HepG2 (cell line): ENCODE data around the gene ABCC9. TPM values are rescaled to one million over a fixed set of nuclear protein-coding genes. Genes with fewer than 3 reads are reported as not detected.

Source experiments
- ATAC-seq: fragments of 200-7000 bp; cut with Tn5 transposase; 3 replicates; pipeline ENCODE4 v1.9.1; 2020; ENCODE audit warnings: mild to moderate bottlenecking, moderate library complexity
- BruUV-seq: library from RNA; stranded (reverse); fragments of 400-500 nt; replicated peaks from 2 replicates; lab custom pipeline; 2021; lab: Mats Ljungman, UMichigan
- CTCF ChIA-PET: fragments of 300-600 bp; formaldehyde crosslinking; extraction: SDS; loops from one replicate; lab custom pipeline; 2021; ENCODE audit warnings: low total read pairs, inconsistent platforms, low intra/inter-chr PET ratio; lab: Yijun Ruan, JAX
- POLR2A ChIA-PET: fragments of 350-600 bp; sonication (Branson Sonifier 250); formaldehyde crosslinking; loops from one replicate; lab custom pipeline; 2020; ENCODE audit warnings: antibody characterized with exemption, inconsistent platforms; lab: Yijun Ruan, JAX
- DNase-seq: peaks from one replicate; pipeline ENCODE4 v3.0.0-alpha.2; 2015; ENCODE audit warnings: low spot score
- FAIRE-seq: peaks from 3 replicates; lab custom pipeline; 2011; peaks lifted over from hg19 to GRCh38; lab: Jason Lieb, UNC
- H2AFZ ChIP-seq: one replicate; pipeline ENCODE4 v1.6.1; 2011; ENCODE audit warnings: low read length, inconsistent platforms
- H3K27ac ChIP-seq: fragments of 300-600 bp; 3 replicates; pipeline ENCODE4 v1.8.0; 2011; ENCODE audit warnings: mixed run types, mild to moderate bottlenecking, mixed read lengths, low read length, inconsistent platforms; ENCODE audit not compliant: insufficient read depth; ENCODE audit errors: extremely low read length
- H3K27me3 ChIP-seq, 2 experiments: fragments of 200-600 bp in 1 of 2; 2 replicates in 1 of 2; 3 replicates in 1 of 2; pipeline versions ENCODE4 v1.6.0 to v1.8.0; 2011; ENCODE audit warnings: low read length in 2 of 2, mild to moderate bottlenecking in 2 of 2, moderate library complexity in 2 of 2, inconsistent platforms in 1 of 2; ENCODE audit not compliant: insufficient read depth in 2 of 2, control insufficient read depth in 1 of 2
- H3K36me3 ChIP-seq, 2 experiments: fragments of 200-600 bp in 1 of 2; replicated peaks in 1 of 2; 2 replicates in 1 of 2; 3 replicates in 1 of 2; pipeline versions ENCODE4 v1.5.1 to v1.8.0; 2011; ENCODE audit warnings: low read length in 2 of 2, inconsistent platforms in 1 of 2; ENCODE audit not compliant: insufficient read depth in 2 of 2, control insufficient read depth in 1 of 2
- H3K4me1 ChIP-seq: 2 replicates; pipeline ENCODE4 v1.5.1; 2012; ENCODE audit warnings: low read length, inconsistent platforms; ENCODE audit not compliant: insufficient read depth
- H3K4me2 ChIP-seq: 2 replicates; pipeline ENCODE4 v1.6.0; 2011; ENCODE audit warnings: low read depth, low read length, inconsistent platforms
- H3K4me3 ChIP-seq, 3 experiments: fragments of 200-600 bp in 1 of 3; sonication (generic), shearing (Covaris generic) in 1 of 3; replicated peaks in 1 of 3; 2 replicates each; pipeline ENCODE4 v1.5.1; 2011 to 2016; ENCODE audit warnings: low read length in 3 of 3, inconsistent platforms in 2 of 3, low read depth in 2 of 3, mild to moderate bottlenecking in 2 of 3, control low read depth in 1 of 3, mixed read lengths in 1 of 3; ENCODE audit not compliant: insufficient read depth in 1 of 3
- H3K79me2 ChIP-seq: one replicate; pipeline ENCODE4 v1.6.1; 2011; ENCODE audit warnings: low read length, inconsistent platforms; ENCODE audit not compliant: insufficient read depth
- H3K9ac ChIP-seq: 2 replicates; pipeline ENCODE4 v1.6.0; 2011; ENCODE audit warnings: mild to moderate bottlenecking, low read depth, low read length, inconsistent platforms; ENCODE audit not compliant: insufficient read depth
- H3K9me3 ChIP-seq: 2 replicates; pipeline ENCODE4 v1.5.1; 2012; ENCODE audit warnings: mild to moderate bottlenecking, low read length
- H4K20me1 ChIP-seq: 2 replicates; pipeline ENCODE4 v1.6.0; 2011; ENCODE audit warnings: inconsistent platforms, mild to moderate bottlenecking, low read length, moderate library complexity; ENCODE audit not compliant: insufficient read depth
- AHR ChIP-seq: IDR thresholded peaks from 2 replicates; pipeline ENCODE4 v1.6.1; 2018; ENCODE audit warnings: missing genetic modification reagents, missing compliant biosample characterization
- CEBPB ChIP-seq: IDR thresholded peaks from 2 replicates; pipeline ENCODE4 v1.6.1; 2011; ENCODE audit warnings: low read depth, low read length, improper control_type of control experiment, borderline replicate concordance
- DZIP1 ChIP-seq: sonication (generic); formaldehyde crosslinking; IDR thresholded peaks from 2 replicates; pipeline ENCODE4 v1.5.0; 2020; ENCODE audit warnings: mild to moderate bottlenecking, missing genetic modification reagents
- SMAD9 ChIP-seq: sonication (generic); formaldehyde crosslinking; IDR thresholded peaks from 2 replicates; pipeline ENCODE4 v1.5.1; 2020; ENCODE audit warnings: mild to moderate bottlenecking, missing genetic modification reagents
- SRF ChIP-seq: IDR thresholded peaks from 2 replicates; pipeline ENCODE4 v1.6.1; 2011; ENCODE audit warnings: mild to moderate bottlenecking, low read depth, low read length, moderate library complexity
- ZFX ChIP-seq: sonication (generic); formaldehyde crosslinking; IDR thresholded peaks from 2 replicates; pipeline ENCODE4 v1.4.0; 2020; ENCODE audit warnings: mild to moderate bottlenecking, low read depth, missing genetic modification reagents, moderate library complexity
- ZNF20 ChIP-seq: sonication (generic); formaldehyde crosslinking; IDR thresholded peaks from 2 replicates; pipeline ENCODE4 v1.4.0; 2020; ENCODE audit warnings: mild to moderate bottlenecking, moderate library complexity, missing genetic modification reagents
- ZNF430 ChIP-seq: sonication (generic); formaldehyde crosslinking; IDR thresholded peaks from 2 replicates; pipeline ENCODE4 v1.9.0; 2021; ENCODE audit warnings: mild to moderate bottlenecking, missing genetic modification reagents
- ZSCAN20 ChIP-seq: sonication (generic); formaldehyde crosslinking; IDR thresholded peaks from 2 replicates; pipeline ENCODE4 v1.4.0; 2020; ENCODE audit warnings: missing genetic modification reagents, mild to moderate bottlenecking, borderline replicate concordance
- WGBS: methylation state at CpG from one replicate; pipeline ENCODE4 v1.1.6; 2017; ENCODE audit warnings: low lambda C conversion rate; 5-methylcytosine and 5-hydroxymethylcytosine counted together
- in situ Hi-C: cut with HindIII; loops from 2 replicates; pipeline ENCODE4 v1.10.0; 2017; ENCODE audit warnings: low pct_unique_long_range_greater_than_20kb; ENCODE audit not compliant: extremely low pct_ligation_motif_present
- intact Hi-C: fragments of 100-400 bp; cut with micrococcal nuclease; formaldehyde crosslinking; loops from one replicate; pipeline ENCODE4 v1.10.0; 2022; ENCODE audit not compliant: unreplicated experiment
- polyA plus RNA-seq, 8 experiments: library from polyadenylated mRNA; depleted of rRNA in 3 of 8; stranded (reverse) in 7 of 8; unstranded in 1 of 8; fragments of >200 nt; fragmentation: Illumina TruSeq in 4 of 8; extraction: Trizol in 4 of 8; gene quantifications; 2 replicates each; pipeline versions ENCODE4 v1.2.1 to v1.2.3, GENCODE V29; 2011 to 2016; ENCODE audit warnings: low read depth in 4 of 8, missing spikeins in 1 of 8, mixed read lengths in 1 of 8; ENCODE audit not compliant: insufficient read depth in 1 of 8
- total RNA-seq, 5 experiments: library from RNA; depleted of rRNA; stranded (reverse); fragments of >200 nt; fragmentation: Illumina TruSeq; extraction: Trizol; gene quantifications; 2 replicates each; pipeline ENCODE4 v1.2.3, GENCODE V29; 2016; ENCODE audit warnings: low read depth in 1 of 5
- TF ChIP-seq, protein P1 (sequence below): sonication (generic); formaldehyde crosslinking; IDR thresholded peaks from 2 replicates; pipeline ENCODE4 v1.4.0; 2020; ENCODE audit warnings: mild to moderate bottlenecking, missing genetic modification reagents
- TF ChIP-seq, protein P2 (sequence below): sonication (generic); formaldehyde crosslinking; IDR thresholded peaks from 2 replicates; pipeline ENCODE4 v1.8.0; 2022; ENCODE audit warnings: low read depth, missing genetic modification reagents

Gene ABCC9
- total and polyA plus RNA-seq, 2 of the 13 experiments (the other 11 are each of a cell fraction or from before 2014, with no cell fraction given): not detected

DNA sequence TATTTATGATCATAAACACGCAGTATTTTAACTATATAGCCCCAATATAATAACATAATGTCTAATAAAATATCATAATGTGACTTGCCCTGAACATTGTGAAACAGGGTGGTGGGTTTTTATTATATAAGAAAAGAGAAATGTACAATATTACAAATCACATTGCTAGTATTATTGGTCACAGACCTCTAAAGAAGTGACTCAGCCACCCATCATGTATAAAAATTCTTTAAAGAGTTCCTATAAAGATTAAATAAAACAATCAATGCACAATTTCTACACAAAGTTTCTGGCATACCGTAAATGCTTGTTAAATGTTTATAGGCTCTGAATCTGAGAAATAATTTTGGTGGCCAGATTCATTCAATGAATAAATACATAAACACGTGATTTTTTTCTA is 28.9 kb downstream of the ABCC9 start:
- H3K27me3 ChIP-seq: no peaks in the 10 kb centered on the region
- no peak for FAIRE-seq
- intact Hi-C loops (no loop called here), in situ Hi-C loops (no loop called here)
- no peak for ATAC-seq
- H4K20me1 ChIP-seq: no peaks in the 10 kb centered on the region
- no TSS peak for BruUV-seq
- H3K9ac ChIP-seq: no peak overlapping the region
- ChIA-PET POLR2A (no interaction called here), CTCF (no interaction called here)
- H3K4me3 ChIP-seq: no peak overlapping the region
- no peaks in the 10 kb centered on the region for H3K36me3 ChIP-seq
- no peaks in the 10 kb centered on the region for H3K9me3 ChIP-seq
- WGBS: 2% methylated on average over 3 of the region's 3 CpGs
- H2AFZ ChIP-seq: no peak overlapping the region
- TF ChIP-seq SMAD9 (CRISPR knock-in tag) (no peak), ZFX (no peak), SRF (no peak), CEBPB (no peak), ZNF20 (CRISPR knock-in tag) (no peak), ZSCAN20 (CRISPR knock-in tag) (no peak), AHR (CRISPR knock-in tag) (no peak), DZIP1 (CRISPR knock-in tag) (no peak), ZNF430 (CRISPR knock-in tag) (no peak)
- TF ChIP-seq, protein P1, sequence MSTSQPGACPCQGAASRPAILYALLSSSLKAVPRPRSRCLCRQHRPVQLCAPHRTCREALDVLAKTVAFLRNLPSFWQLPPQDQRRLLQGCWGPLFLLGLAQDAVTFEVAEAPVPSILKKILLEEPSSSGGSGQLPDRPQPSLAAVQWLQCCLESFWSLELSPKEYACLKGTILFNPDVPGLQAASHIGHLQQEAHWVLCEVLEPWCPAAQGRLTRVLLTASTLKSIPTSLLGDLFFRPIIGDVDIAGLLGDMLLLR: no peak
- TF ChIP-seq, protein P2, sequence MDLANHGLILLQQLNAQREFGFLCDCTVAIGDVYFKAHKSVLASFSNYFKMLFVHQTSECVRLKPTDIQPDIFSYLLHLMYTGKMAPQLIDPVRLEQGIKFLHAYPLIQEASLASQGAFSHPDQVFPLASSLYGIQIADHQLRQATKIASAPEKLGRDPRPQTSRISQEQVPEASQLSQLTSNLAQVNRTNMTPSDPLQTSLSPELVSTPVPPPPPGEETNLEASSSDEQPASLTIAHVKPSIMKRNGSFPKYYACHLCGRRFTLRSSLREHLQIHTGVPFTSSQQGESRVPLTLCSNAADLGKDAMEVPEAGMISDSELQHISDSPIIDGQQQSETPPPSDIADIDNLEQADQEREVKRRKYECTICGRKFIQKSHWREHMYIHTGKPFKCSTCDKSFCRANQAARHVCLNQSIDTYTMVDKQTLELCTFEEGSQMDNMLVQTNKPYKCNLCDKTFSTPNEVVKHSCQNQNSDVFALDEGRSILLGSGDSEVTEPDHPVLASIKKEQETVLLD (CRISPR knock-in tag): no peak
- no peak overlapping the region for H3K27ac ChIP-seq
- no peak overlapping the region for H3K4me2 ChIP-seq
- DNase-seq: no peak
- H3K79me2 ChIP-seq: no peaks in the 10 kb centered on the region
- H3K4me1 ChIP-seq: no peaks in the 10 kb centered on the region
